AG04450 (cell line): ENCODE data around the gene XYLT1. TPM values are rescaled to one million over a fixed set of nuclear protein-coding genes. Genes with fewer than 3 reads are reported as not detected.

Experiments used
- CTCF ChIA-PET: fragments of 300-600, 350-600 bp; formaldehyde crosslinking; extraction: SDS; loops from one replicate; lab custom pipeline; 2022; ENCODE audit warnings: antibody characterized with exemption, inconsistent platforms; lab: Charles Lee
- POLR2A ChIA-PET: fragments of 350-600 bp; formaldehyde crosslinking; extraction: SDS; loops from one replicate; lab custom pipeline; 2021; ENCODE audit warnings: antibody characterized with exemption, inconsistent platforms; lab: Yijun Ruan, JAX
- DNase-seq: peaks from one replicate; pipeline ENCODE4 v3.0.0-alpha.2; 2011; ENCODE audit warnings: low read depth, low spot score
- H3K27ac ChIP-seq: one replicate; pipeline ENCODE4 v1.5.1; 2012; ENCODE audit warnings: low read depth, low read length, control low read depth
- H3K27me3 ChIP-seq: one replicate; pipeline ENCODE4 v1.6.0; 2012; ENCODE audit warnings: low read length; ENCODE audit not compliant: control insufficient read depth, insufficient read depth
- H3K4me3 ChIP-seq: 2 replicates; pipeline ENCODE4 v1.5.1; 2011; ENCODE audit warnings: mild to moderate bottlenecking, low read depth, low read length, control low read depth
- H3K9me3 ChIP-seq: 2 replicates; pipeline ENCODE4 v1.5.1; 2012; ENCODE audit warnings: low read length; ENCODE audit not compliant: control insufficient read depth, insufficient read depth
- polyA plus RNA-seq: library from polyadenylated mRNA; depleted of rRNA; stranded (reverse); fragments of >200 nt; gene quantifications from 2 replicates; pipeline ENCODE4 v1.2.3, GENCODE V29; 2011
- TF ChIP-seq, protein P1 (sequence below): IDR thresholded peaks from 2 replicates; pipeline ENCODE4 v1.5.1; 2011; ENCODE audit warnings: low read depth, low read length, control low read depth, inconsistent platforms

XYLT1 gene
- polyA plus RNA-seq, 1 experiment = 6.7 TPM

DNA sequence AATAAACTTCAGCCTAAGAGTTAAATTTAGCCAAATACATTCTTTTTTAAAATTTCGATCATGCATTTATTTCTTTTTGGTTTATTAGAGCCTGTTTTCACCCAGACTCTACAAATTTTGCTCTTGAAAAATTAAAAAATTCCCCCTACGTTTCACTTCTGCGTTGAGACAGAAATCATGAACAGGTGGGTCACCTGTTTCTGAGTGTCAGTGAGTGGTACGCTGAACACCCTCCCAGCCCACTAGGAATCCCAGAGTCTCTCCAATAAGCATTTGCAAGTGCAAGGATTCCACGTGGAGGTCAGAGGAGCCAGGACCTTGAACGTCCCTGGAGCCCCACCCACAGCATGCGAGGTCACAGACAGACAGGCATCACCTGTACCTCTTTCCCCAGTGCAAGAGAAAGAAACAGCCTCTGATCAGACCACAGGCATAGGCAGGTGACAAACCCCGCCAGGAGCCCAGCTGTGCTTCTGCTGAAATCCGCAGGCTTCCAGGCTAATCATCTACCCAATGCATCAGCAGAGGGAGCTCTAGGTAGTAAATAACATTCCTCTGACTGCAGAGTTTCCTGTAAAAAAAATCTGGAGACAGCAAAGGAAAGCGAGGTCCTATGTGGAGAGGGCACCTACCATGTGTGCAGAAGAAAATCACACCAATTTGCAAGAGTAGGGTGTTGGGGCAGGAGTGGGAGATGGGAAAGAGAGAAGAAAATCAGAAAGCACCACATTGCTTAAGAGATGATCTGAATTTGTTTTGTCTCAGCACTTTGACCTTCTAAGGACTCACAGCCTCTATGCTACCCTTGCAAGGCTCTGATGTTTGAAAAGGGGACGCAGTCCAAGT lies 5.9 kb upstream of the XYLT1 start:
- H3K27ac ChIP-seq = no peak overlapping the region
- H3K4me3 ChIP-seq = no peak overlapping the region
- H3K9me3 ChIP-seq = no peaks in the 10 kb centered on the region; the same call in 1 of the 2 replicates
- no peaks in the 10 kb centered on the region for H3K27me3 ChIP-seq
- DNase-seq = peak; percentile 51
- CTCF ChIA-PET = interaction anchor here (0.6 to 5.4 kb wide), 10 partner anchors 9 to 614 kb away, joined by 3 to 124 read pairs (median 4); no protein-coding TSS in a partner anchor
- TF ChIP-seq, protein P1, sequence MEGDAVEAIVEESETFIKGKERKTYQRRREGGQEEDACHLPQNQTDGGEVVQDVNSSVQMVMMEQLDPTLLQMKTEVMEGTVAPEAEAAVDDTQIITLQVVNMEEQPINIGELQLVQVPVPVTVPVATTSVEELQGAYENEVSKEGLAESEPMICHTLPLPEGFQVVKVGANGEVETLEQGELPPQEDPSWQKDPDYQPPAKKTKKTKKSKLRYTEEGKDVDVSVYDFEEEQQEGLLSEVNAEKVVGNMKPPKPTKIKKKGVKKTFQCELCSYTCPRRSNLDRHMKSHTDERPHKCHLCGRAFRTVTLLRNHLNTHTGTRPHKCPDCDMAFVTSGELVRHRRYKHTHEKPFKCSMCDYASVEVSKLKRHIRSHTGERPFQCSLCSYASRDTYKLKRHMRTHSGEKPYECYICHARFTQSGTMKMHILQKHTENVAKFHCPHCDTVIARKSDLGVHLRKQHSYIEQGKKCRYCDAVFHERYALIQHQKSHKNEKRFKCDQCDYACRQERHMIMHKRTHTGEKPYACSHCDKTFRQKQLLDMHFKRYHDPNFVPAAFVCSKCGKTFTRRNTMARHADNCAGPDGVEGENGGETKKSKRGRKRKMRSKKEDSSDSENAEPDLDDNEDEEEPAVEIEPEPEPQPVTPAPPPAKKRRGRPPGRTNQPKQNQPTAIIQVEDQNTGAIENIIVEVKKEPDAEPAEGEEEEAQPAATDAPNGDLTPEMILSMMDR = peak; percentile 74
- POLR2A ChIA-PET = interaction anchor here (0.6 kb wide), 1 partner anchor 213 kb away, joined by 5 read pairs; no protein-coding TSS in a partner anchor

DNA sequence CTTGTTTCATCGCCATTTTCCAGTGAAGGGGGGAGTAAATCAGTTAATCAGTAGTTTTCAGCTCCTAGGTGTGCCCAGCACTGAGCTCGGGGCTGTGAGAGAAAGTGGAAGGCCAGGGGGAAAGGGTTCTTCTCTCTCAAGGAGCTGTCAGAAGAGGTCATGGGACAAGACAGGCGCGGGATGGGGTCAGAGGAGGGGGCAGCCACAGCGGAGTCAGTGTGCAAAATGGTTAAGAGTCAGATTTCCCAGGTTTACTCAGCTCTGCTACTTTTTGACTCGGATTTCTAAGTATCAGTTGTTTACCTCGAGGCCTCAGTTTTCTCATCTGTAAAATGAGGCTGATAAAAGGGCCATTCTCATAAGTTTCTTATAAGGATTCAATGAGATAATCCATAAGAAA lies 4.3 kb upstream of the XYLT1 start:
- no peaks in the 10 kb centered on the region; the same call in 1 of the 2 replicates for H3K9me3 ChIP-seq
- ChIA-PET POLR2A (no interaction called here), CTCF (interaction anchor here (1.5 to 5.4 kb wide), 2 partner anchors 105 to 614 kb away, joined by 6 to 46 read pairs; no protein-coding TSS in a partner anchor)
- no peak for DNase-seq
- TF ChIP-seq, protein P1 = no peak
- no peak overlapping the region for H3K4me3 ChIP-seq
- H3K27ac ChIP-seq = no peak overlapping the region
- no peaks in the 10 kb centered on the region for H3K27me3 ChIP-seq

DNA sequence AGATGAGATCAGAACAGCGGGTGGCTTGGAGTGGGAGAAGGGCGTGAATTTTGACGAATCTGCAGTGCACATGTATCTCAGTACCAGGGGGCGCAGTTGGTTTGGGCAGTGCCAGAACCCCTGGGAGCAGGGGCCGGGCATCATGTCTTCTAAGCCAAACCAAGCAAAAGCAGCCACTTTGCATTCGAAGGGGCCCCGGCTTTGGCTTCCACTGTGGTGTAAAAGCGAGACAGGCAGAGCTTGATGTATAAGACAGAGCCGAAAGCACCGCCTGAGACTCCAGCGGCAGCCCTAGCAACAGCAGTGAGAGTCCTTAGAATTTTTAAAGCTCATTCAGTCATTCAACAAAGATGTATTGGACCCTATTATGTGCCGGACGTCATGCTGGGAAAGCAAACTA lies 3.8 kb upstream of the XYLT1 start:
- Histone ChIP-seq H3K9me3 (no peaks in the 10 kb centered on the region; the same call in 1 of the 2 replicates), H3K4me3 (no peak overlapping the region), H3K27me3 (no peaks in the 10 kb centered on the region), H3K27ac (no peak overlapping the region)
- ChIA-PET POLR2A (no interaction called here), CTCF (interaction anchor here (0.5 to 5.4 kb wide), 4 partner anchors 9 to 613 kb away, joined by 3 to 46 read pairs (median 5); no protein-coding TSS in a partner anchor)
- TF ChIP-seq, protein P1 = no peak
- no peak for DNase-seq

DNA sequence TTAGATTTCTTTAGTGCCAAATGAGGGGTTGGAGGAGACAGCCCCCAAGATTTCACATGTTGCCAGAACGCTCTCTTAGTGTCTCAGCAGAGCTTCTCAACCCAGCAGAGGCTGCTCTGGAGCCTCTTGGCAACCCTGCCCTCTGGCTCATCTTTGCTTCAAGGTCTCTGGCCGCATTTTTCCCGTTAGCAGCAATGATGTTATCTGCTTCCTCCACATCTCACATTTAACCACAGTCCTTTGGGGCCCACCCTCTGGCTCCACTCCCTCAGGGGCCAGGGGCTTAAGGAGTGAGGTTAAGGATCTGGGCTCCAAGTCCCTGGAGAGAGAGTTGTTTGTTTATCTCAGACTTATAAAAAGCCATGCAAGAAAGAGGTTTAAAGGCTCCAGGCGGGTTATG lies 3.3 kb upstream of the XYLT1 start:
- H3K27ac ChIP-seq = no peak overlapping the region
- H3K4me3 ChIP-seq = no peak overlapping the region
- TF ChIP-seq, protein P1 = no peak
- DNase-seq = no peak
- ChIA-PET CTCF (interaction anchor here (0.5 to 5.4 kb wide), 4 partner anchors 8 to 612 kb away, joined by 3 to 46 read pairs (median 5); no protein-coding TSS in a partner anchor), POLR2A (no interaction called here)
- no peaks in the 10 kb centered on the region for H3K9me3 ChIP-seq
- H3K27me3 ChIP-seq = no peaks in the 10 kb centered on the region
